ENCODE data around the gene SCGB1A1. TPM values are rescaled to one million over a fixed set of nuclear protein-coding genes. Genes with fewer than 3 reads are reported as not detected.

SCGB1A1 gene
- total RNA-seq, 1 donor from 2014 or later: not detected

Other genes with a start within 250 kb of the SCGB1A1 start
- gene SCGB1D1, start 228.8 kb upstream of the SCGB1A1 start, total RNA-seq: not detected in 2 replicates
- gene SCGB2A1, start 210.4 kb upstream of the SCGB1A1 start, total RNA-seq: not detected in 2 replicates
- not detected in 2 replicates for gene SCGB1D2, start 176.8 kb upstream of the SCGB1A1 start, total RNA-seq
- not detected in 2 replicates for gene SCGB2A2, start 148.9 kb upstream of the SCGB1A1 start, total RNA-seq
- not detected in 2 replicates for gene SCGB1D4, start 120.0 kb upstream of the SCGB1A1 start, total RNA-seq
- gene ASRGL1, start 81.6 kb upstream of the SCGB1A1 start, total RNA-seq: 3.6 and 5.8 TPM in 2 replicates
- gene AHNAK, start 127.8 kb downstream of the SCGB1A1 start, total RNA-seq: 88.8 and 91.5 TPM in 2 replicates
- 1,271 and 1,309 TPM in 2 replicates for gene EEF1G, start 154.9 kb downstream of the SCGB1A1 start, total RNA-seq
- gene TUT1, start 172.5 kb downstream of the SCGB1A1 start, total RNA-seq: 45.3 and 50.9 TPM in 2 replicates
- gene MTA2, start 182.8 kb downstream of the SCGB1A1 start, total RNA-seq: 219 and 220 TPM in 2 replicates
- gene EML3, start 193.7 kb downstream of the SCGB1A1 start, total RNA-seq: 161 and 166 TPM in 2 replicates
- 2.3 and 3.1 TPM in 2 replicates for gene ROM1, start 194.2 kb downstream of the SCGB1A1 start, total RNA-seq
- 80.3 and 91.4 TPM in 2 replicates for gene B3GAT3, start 203.0 kb downstream of the SCGB1A1 start, total RNA-seq
- gene GANAB, start 227.6 kb downstream of the SCGB1A1 start, total RNA-seq: 251 and 257 TPM in 2 replicates
- gene INTS5, start 234.3 kb downstream of the SCGB1A1 start, total RNA-seq: 36.5 and 36.6 TPM in 2 replicates
- 143 and 147 TPM in 2 replicates for gene C11orf98, start 246.2 kb downstream of the SCGB1A1 start, total RNA-seq
- gene CSKMT, start 246.3 kb downstream of the SCGB1A1 start, total RNA-seq: 59.5 and 60.9 TPM in 2 replicates

All from activated CD4-positive, alpha-beta T cell treated with anti-CD3 and anti-CD28 coated beads, Interleukin-2, amount 10 ng/mL, durations not matched to agents 24 days and 14 days (primary cell).